MV-4-11 (cell line): ENCODE data around the gene GGCT.
A peak's percentile ranks its signal among the peaks of the same experiment; 100 is the strongest.

Experiments
- DNase-seq: peaks from one replicate; lab custom pipeline; 2025; lab: John Stamatoyannopoulos, UW

Gene GGCT

DNA sequence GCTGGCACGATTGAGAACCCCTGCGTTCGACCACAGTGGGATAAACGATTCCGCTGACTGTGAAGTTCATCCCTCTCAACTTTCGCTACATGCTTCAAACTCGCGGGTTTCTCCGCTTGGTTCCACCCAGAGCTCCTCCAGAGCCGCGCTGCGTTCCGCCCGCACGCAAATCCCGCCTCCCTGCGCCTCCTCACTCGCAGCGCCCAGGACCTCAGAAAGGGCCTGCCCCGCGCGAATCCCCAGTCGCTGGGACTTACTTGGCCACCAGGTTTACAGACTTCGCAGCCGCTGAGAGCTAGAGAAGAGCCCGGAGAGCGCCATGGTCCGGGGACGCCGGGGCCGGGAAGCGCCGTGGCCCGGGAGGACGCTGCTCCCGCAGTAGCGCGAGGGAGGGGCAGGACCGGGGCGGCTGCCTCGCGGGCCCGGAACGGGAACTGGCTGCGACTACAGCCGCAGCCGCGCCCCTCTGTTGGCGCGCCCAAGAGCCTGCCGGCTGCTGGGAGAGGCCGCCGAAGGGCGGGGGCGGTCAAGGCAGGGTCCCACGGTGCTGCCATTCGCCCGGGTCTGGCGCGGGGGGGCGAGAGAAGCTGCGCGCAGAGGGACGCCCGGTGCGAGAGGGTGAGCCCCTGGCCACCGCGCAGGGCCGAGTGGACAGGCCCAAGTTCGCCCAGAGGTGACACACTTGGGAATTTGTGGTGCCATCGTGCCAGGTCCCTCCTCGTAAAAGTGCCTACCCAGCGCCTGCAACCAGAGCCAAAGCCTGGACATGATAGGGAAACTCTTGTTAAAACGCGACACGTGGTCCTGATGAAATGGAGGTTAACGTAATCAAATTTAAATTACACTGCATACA is 26.1 kb downstream of the GGCT start, which contains the start of gene NOD1:
Gene NOD1 (minus strand): TSS at position 436 of the 853 bp plus-strand sequence. CDS start 21,863 bp downstream, outside the sequence.
- DNase-seq = peak; percentile 72

DNA sequence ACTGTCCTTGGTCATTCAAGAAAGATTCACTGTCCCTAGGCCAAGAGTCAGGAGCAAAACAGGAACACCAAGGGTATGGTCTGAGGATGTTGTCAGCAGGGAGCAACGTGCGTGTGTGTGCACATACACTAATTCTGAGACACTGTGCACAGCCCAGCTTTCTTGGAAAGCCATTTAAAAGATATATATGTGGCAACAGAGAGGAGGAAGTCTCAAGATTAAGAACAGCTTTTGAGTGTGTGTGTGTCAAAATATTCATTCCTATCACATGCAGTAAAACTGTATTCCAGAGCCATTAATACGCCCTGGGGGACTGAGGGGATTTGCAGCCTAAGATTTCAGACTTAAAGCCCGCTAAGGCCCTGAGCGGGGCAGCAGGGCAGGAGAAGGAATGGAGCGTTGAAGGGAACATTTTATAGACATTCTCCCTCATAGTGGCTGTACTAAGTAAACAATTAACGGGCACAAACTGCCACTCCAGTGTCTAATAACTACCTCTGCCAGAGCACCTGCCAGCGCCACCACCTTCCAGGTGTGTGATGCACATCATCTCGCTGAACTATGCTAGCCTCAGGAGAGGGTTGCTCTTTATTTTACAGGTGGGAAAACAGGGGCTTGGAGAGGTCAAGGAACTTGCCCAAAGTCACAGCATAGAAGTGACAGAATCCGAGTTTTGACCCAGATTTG is 28.0 kb downstream of the GGCT start:
- peak; percentile 85 for DNase-seq

DNA sequence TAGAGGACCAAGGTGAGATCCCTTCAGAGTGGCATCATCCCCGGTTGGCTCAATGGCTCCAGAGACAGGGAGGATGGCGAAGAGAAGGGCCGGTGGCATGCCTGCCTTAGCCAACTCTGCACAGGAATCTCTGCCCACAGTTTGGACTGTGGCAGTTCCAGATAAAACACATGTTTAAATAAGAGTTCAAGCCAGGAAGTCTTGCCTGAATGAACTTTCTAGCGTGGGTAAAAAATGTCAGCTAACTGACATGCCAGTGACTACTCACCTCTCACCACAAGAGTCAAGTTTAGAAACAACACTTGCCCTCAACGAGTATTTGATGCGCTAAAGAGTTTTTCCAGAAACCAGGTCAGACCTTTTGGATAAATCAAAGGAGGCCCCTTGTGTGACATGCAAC is 29.0 kb downstream of the GGCT start:
- DNase-seq = no peak

DNA sequence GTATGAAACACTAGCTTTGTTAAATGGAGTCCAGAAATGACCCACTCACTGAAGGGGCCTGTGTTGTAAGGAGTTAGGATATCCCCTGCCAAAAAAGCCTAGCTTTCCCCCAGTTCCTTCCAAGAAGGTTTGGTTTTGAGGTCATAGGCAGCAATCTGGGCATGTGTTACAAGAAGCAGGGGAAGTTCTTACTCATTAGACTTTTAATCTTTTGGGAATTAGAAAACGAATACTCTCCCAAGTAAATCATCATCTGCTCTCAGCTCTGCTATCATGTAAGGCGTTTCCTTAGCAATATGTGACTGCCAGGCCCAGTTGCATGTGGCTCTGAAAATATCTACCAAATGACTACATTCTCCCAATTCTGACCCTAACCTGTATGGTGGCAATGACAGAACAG is 29.7 kb downstream of the GGCT start:
- no peak for DNase-seq

DNA sequence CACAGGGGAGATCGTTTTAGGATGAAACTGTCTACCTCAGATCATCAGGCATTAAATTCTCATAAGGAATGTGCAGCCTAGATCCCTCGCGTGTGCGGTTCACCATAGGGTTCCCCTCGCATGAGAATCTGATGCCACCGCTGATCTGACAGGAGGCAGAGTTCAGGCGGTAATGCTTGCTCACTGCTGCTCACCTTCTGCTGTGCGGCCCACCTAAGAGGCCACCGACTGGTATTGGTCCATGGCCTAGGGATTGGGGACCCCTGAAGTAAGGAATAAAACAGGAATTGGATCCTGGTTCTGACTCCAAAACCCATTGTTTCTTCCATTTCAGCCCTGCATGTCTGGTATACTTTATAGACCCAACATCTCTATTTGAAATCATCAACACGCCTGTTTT is 30.1 kb downstream of the GGCT start:
- no peak for DNase-seq

DNA sequence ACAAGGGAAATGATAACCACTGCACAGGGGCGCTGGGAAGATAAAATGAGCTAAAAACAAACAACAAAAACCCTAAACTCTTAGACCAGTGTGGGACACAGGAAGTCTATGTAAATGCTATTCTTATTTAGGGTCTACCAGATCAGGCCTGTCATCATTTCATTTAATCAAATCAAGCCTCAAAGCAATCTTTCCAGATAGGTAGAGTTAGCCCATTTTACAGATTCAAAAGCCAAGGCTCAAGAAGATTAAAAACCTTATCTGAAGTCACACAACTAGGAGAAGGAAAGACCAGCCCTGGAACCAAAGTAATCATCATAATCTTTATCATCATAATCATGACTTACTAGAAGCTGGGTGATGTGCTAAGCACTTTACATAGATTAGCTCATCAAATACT is 30.7 kb downstream of the GGCT start:
- no peak for DNase-seq

DNA sequence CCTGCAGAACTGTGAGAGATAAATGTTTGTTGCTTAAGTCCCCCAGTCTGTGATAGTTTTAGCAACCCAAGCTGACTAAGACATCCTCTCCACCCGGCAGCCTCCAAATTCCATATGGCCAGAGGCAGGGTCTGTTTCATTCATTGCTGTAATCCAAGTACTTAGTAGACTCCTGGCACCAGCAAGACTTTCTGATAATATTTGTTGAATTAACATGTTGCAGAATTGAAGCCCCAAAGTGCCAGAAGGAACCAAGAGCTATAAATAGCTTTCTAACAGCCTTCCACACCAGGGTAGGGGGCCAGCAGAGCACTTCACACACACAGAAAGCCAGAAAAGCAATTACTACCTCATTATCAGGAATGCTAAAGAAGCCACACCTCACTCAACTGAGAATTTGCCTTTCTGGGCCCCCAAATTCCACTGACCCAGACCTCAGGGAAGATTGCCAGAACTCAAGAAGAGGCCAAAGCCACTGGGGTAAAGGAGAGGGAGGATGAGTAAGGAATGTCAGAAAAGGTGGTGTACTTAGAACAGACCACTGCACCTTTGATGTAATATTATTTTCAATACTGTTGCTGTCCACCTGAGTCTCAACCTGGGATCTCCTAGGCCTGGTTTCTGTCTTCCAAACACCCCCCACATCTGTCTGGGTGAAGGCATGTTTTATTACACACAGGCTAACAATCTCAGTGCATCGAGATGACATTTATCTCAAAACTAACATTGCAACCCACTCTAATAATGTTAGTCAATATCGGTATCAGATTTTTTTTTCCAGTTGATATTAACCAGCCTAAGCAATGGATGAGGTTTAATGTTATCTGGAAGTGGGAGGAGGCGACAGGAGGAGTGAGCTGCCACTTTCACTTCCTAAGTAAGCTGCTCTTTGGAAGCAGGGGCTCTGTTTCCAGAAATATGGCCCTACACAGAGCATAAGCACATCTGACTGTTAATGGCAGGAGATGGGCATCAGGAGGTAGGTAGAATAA is 31.5 kb downstream of the GGCT start:
- peak; percentile 26 for DNase-seq

DNA sequence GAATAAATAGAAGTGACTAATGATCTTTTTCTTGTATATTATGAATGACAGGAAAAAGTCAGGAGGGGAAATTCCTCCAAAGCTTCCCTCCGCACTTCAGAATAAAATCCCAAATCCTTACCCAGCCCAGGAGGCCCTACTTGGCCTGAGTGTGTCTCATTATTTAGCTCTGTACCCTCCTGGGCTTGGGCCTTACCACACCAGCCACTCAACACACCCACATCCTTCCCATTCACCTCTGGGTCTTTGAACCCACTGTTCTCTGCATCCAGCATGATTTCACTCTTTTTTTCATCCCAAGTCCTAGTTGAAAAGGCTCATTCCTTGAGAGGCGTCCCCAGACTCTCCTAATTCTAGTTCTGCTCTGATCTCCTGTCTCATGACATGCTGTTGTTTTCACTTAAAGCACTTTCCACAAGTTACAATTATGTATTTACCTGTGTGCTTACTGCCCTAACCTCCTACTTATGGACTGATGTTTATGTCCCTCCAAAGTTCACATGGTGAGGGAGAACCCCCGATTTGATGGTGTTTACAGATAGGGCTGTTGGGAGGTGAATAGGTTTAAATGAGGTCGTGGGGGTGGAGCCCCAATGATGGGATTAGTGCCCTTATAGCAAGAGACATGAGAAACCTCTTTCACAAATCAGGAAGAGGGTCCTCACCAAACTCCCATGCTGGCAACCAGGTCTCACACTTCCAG is 32.4 kb downstream of the GGCT start:
- DNase-seq = no peak

DNA sequence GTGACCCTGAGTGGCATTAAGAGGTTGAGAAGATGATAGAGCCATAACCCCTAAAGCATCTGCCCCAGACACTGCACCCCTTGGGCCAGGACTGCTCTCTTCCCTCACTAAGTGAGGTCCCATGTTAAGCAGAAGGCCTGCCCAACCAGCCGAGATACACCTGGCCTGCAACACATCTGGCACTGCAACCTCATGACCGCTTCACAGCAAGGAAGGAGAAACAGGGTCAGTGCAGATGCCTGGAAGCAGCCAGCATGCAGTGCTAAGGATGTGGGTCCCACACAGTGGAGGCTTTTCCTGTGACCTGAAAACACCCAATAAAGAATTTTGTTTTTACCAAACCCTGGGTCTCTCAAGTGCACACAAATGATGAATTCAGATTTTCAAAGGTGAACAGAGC is 33.4 kb downstream of the GGCT start:
- DNase-seq = no peak

DNA sequence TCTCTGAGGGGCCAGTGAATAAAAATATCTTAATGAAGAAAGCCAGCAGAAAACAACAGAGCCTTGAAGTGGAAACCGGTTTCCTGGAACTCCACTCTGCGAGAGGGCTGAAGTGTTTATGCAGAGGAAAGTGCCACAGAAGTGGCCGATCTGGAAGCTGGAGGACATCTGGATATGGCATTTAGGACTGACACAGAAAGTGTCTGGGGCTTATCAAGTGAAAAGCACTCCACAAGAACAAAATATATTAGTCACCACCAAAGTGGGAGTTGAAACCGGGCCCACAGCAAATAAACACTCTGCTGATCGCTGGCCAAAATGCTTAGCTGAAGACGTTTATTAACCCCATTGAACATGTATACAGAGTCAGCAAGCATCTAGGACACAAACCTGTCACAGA is 33.9 kb downstream of the GGCT start:
- DNase-seq = no peak

DNA sequence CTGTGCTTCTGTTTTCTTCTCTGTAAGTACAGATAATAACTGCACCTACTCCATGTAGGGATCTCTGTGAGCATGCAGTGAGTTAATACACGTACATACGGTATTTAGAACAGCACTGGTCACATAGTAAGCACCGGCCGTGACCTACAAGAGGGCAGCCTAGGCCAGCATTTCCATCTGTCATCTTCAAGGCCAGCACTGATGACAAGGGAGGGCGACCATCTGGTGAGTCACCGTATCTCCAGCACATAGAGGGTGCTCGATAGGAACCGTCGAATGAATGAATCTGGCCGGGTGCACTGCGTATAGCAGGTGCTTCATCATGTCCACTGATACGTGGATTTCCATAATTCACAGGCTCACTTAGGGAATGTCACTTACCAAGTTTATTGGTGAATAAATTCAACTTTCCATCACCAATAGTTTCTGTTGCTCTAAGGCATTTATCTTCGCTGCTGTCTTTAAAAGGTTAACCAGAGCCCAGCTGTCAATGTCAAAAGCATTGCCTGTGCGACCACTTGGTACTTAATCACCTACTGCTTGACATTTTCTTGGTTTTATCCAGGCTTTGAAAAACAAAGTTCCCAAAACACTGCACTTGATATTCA is 34.4 kb downstream of the GGCT start:
- no peak for DNase-seq

DNA sequence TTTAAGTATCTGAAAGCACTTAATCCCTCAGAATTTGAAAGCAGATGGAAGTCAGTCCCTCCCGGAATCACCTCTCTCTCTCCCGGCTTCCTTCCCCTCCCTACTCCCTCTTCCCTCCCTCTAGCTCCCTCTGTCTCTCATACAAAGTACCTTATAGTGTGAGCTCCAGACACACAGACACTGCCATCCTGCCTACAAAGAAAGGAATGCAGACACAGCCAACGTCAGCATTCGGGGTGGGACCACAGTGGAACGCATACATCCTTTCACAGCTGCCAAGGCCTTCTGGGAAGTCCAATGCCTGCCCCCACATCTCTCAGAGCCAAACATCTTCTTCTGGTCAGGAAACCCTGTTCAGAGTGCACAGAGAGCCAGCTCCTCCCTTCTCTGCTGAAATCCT is 35.3 kb downstream of the GGCT start:
- no peak for DNase-seq

DNA sequence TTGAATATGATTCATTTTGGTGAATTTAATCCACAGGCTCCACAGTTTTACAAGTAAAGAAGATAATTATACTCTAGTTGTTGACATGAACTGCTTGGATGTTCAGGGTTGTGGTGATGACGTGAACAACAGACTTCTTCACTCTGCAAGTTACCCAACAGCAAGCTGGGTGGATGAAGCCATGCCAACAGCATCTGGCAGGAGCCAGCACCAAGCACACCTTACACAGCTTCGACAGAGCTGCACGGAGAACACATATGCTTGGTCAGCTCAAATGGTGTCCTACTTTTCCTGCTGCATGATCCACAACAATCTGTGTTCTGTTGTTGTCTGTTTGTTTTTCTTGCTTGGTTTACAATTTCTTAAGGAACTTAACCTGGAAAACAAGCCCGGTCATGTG is 35.8 kb downstream of the GGCT start:
- DNase-seq = no peak

DNA sequence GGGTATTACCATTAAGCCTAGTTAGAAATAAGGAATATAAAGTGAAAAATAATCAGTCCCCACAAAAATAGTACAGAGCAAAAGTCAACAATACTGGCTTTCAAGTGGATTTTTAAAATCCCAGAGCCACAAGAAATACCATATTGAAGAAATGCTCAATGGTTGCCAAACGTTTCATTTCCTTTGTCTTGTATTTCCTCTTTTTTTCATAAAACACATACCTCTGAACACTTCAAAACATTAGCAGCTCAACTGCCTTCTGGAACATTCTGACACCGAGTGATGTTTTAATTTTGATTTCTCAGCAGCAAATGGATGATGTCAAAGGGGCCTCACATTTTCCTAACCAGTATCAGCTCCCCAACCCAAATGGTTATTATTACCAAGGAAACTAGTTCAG is 36.6 kb downstream of the GGCT start:
- DNase-seq = peak; percentile 67

DNA sequence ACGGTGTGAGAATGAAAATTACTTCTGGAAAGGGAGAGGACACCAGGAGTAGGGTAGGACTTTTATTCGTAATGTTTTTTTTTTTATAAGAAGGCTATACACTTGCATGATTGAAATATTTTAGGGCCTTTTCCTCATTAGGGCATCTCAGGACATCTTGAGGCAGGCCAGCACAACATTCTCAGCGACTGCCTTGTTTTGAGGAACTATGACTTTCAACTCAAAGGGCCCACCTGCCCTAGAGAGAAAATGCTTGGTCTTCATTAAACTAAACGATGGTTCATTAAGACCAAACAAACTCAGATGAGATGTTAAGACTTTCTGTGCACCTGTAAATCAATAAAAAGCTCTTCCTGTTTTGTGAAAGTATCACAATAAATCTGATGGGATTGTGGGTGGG is 37.4 kb downstream of the GGCT start:
- peak; percentile 15 for DNase-seq

DNA sequence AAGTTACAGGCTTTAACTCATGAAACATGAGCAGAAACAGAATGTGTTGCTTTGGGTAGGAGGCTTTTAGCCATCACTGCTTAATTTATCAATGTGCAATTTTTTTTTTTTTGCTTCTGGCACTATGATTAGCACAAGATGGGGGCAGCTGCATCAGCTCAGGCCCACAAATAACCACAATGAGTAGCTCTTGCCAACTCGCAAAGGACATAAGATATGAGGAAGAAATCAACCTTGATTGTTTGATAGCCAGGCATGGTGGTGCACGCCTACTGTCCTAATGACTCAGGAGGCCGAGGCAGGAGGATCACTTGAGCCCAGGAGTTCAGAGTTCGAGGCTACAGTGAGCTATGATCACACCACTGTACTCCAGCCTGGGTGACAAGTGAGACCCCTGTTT is 38.4 kb downstream of the GGCT start:
- DNase-seq = no peak

DNA sequence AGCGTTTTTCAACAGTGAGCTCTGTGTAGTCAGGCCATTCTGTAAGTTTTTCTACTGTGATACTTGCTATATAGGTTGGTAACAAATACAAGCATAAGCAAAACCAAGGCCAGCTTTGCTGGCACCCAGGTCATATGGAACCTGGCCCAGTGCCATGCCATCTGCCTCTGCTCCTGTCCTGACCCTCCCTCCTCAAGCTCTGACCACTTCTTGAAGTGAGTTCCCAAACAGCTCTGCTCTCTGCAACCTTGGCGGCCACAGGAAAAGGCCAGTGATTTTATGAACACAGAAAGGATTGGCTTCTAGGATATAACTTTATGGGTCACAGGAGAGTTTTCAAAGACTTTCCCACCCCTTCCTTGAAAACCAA is 38.8 kb downstream of the GGCT start:
- DNase-seq = peak; percentile 1

DNA sequence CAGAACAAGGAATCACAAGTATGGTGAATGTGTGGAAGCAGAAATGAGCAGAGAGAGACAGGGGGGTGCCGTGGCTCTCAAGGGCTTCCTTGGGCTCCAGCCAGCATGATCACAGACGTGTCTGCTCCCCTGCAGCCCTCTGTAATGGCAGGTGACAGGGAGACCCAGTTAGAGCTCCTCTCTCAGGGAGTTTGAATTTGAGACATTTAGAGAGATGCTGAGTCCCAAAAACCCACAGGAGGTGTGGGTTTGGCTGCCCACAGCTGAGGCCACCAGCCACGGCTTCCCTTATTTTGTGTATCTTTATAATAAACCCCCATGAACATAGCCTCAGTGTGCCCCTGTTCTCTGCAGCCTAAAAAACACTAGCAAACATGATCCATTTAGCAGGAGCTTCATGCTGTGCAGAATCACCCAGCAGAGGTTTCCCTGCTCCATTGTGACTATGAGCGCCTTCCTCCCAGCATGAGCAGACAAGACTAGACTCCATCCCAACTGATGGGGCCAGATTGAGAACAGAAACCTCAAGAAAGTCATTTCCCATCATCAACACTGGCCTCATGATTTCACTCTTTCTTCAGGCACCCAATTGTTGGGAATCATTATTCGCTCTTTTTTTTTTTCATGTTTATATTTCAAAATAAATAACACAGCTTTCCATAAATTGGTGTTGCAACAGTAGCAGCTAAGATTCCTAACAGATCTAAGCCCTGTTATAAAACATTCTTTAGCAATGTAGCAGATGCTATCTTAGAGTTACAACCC is 39.4 kb downstream of the GGCT start:
- DNase-seq = peak; percentile 47

DNA sequence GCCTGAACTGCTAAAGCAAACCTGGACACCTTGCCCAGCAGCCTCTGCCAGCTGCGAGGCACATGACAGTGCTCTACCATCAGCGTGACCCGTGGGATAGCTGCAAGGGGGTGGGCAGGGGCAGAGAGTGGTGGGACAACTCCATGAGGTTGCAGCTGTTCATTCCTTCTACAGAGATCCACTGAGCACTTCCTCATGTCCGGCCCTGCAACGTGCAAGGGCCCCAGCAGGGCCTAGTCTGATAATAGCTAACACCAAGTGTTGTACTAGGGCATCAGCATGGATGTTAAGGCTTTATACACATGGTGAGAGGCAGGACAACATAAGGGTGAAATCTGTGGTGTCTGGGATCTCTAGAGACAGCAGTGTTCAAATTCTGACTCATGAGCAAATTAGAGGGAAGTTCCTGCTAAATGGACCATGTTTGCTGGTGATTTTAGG is 40.4 kb downstream of the GGCT start:
- peak; percentile 61 for DNase-seq

DNA sequence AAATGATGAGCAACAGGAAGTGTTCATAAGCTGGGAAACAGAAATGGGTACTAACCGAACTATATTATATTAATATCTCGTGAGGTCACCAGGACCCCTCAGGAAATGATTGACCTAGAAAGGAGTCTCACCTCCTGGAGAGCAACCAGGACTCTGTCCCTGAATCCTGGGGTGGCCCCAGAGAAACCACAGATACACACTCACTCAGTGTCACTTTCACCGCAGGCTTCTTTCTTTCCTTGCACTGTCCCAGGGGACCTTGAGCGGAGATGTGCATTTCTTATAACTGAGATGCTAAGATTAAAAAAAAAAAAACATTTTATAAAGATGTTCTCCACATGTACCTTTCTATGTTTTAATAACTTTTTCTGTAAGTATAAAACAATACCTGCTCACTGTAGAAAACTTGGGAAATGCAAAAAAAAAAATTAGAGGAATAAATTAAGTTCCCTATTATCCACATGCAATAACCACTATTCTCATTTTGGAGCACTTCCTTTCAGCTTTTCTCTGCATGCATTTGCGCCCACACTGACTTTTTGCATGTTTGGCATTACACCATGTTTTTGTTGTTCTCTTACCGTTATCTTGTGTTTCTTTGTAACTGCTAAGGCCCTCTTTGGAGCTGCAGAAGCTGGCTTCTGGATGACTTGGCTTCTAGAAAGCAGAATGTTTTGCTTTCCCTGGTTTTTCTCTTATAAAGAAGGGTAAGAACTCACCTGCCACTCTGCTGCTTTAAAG is 41.1 kb downstream of the GGCT start:
- no peak for DNase-seq
